Neural crest cell (in vitro differentiated cells): ENCODE results near the gene PCNT. TPM values are rescaled to one million over a fixed set of nuclear protein-coding genes. Genes with fewer than 3 reads are reported as not detected.
A peak's percentile ranks its signal among the peaks of the same experiment; 100 is the strongest.

Experiments
- DNase-seq: peaks from one replicate; pipeline ENCODE4 v3.0.0; 2021; ENCODE audit warnings: low read depth, mixed read lengths, low spot score
- H3K27ac Mint-ChIP-seq: one replicate; pipeline ENCODE4 v1.8.0; 2021; ENCODE audit warnings: mild to moderate bottlenecking, mixed read lengths; ENCODE audit not compliant: unreplicated experiment
- H3K27me3 Mint-ChIP-seq: 2 replicates; pipeline ENCODE4 v1.8.0; 2021; ENCODE audit warnings: low read depth, mild to moderate bottlenecking, mixed read lengths
- H3K36me3 Mint-ChIP-seq: 2 replicates; pipeline ENCODE4 v1.8.0; 2021; ENCODE audit warnings: low read depth, mild to moderate bottlenecking, mixed read lengths
- H3K4me1 Mint-ChIP-seq: 2 replicates; pipeline ENCODE4 v1.8.0; 2021; ENCODE audit warnings: mixed read lengths
- H3K4me3 Mint-ChIP-seq: one replicate; pipeline ENCODE4 v1.8.0; 2021; ENCODE audit warnings: mild to moderate bottlenecking, mixed read lengths
- H3K9me3 Mint-ChIP-seq: 2 replicates; pipeline ENCODE4 v1.8.0; 2021; ENCODE audit warnings: mixed read lengths
- CTCF ChIP-seq: fragments of 200-600 bp; sonication (generic); conservative IDR thresholded peaks from 2 replicates; pipeline ENCODE4 v1.5.0; 2021; ENCODE audit warnings: antibody characterized with exemption, mild to moderate bottlenecking
- total RNA-seq: library from RNA; stranded (reverse); gene quantifications from 2 replicates; pipeline ENCODE4 v1.2.1, GENCODE V29; 2021

Gene PCNT
- total RNA-seq, 1 donor from 2014 or later, result 60.4 TPM

- Mint-ChIP-seq H3K4me3 (no peak overlapping the region), H3K36me3 (peaks cover 20% of the 10 kb centered on the region), H3K27ac (no peak overlapping the region), H3K9me3 (no peaks in the 10 kb centered on the region), H3K27me3 (no peaks in the 10 kb centered on the region), H3K4me1 (peaks cover 31% of the 10 kb centered on the region)
- no peak for TF ChIP-seq CTCF
- no peak for DNase-seq
Measured at GRCh38 chr21:46291561-46291960, 32.4 kb upstream of the PCNT start.

- no peak for DNase-seq
- peak overlapping the region; percentile 43 for H3K27ac Mint-ChIP-seq
- H3K27me3 Mint-ChIP-seq, result no peaks in the 10 kb centered on the region
- no peak for TF ChIP-seq CTCF
- H3K4me3 Mint-ChIP-seq, result peak overlapping the region; percentile 61
- peaks cover 26% of the 10 kb centered on the region for H3K36me3 Mint-ChIP-seq
- H3K4me1 Mint-ChIP-seq, result peaks cover 16% of the 10 kb centered on the region
- no peaks in the 10 kb centered on the region for H3K9me3 Mint-ChIP-seq
Measured at GRCh38 chr21:46294647-46295176, 29.2 kb upstream of the PCNT start.

- Mint-ChIP-seq H3K27ac (peak overlapping the region; percentile 43), H3K27me3 (no peaks in the 10 kb centered on the region), H3K4me1 (peaks cover 16% of the 10 kb centered on the region), H3K4me3 (peak overlapping the region; percentile 61), H3K9me3 (no peaks in the 10 kb centered on the region), H3K36me3 (peaks cover 26% of the 10 kb centered on the region)
- DNase-seq, result no peak
- no peak for TF ChIP-seq CTCF
Measured at GRCh38 chr21:46295177-46295770, 28.7 kb upstream of the PCNT start.

GRCh38 chr21:46295996-46296752, 27.8 kb upstream of the PCNT start:
- no peak for TF ChIP-seq CTCF
- peaks cover 33% of the 10 kb centered on the region for H3K36me3 Mint-ChIP-seq
- H3K4me3 Mint-ChIP-seq, result peak overlapping the region; percentile 59
- H3K4me1 Mint-ChIP-seq, result peaks cover 16% of the 10 kb centered on the region
- H3K9me3 Mint-ChIP-seq, result no peaks in the 10 kb centered on the region
- no peak overlapping the region for H3K27ac Mint-ChIP-seq
- peak; percentile 22 for DNase-seq
- H3K27me3 Mint-ChIP-seq, result no peaks in the 10 kb centered on the region

GRCh38 chr21:46297338-46298271, 26.4 kb upstream of the PCNT start:
- Mint-ChIP-seq H3K4me1 (peaks cover 16% of the 10 kb centered on the region), H3K36me3 (peaks cover 25% of the 10 kb centered on the region), H3K27me3 (no peaks in the 10 kb centered on the region), H3K9me3 (no peaks in the 10 kb centered on the region), H3K4me3 (peak overlapping the region; percentile 79), H3K27ac (no peak overlapping the region)
- DNase-seq, result no peak
- no peak for TF ChIP-seq CTCF
